GM23338 (cell line): ENCODE measurements around the gene TMC1. TPM values are rescaled to one million over a fixed set of nuclear protein-coding genes. Genes with fewer than 3 reads are reported as not detected.

Experiments
- ATAC-seq: fragments of 200-7000 bp; cut with Tn5 transposase; 3 replicates; pipeline ENCODE4 v1.9.1; 2020
- DNase-seq: peaks from one replicate; pipeline ENCODE4 v3.0.0-alpha.2; 2015; ENCODE audit warnings: low spot score
- H2AFZ ChIP-seq: fragments of 200-600 bp; sonication (generic); 2 replicates; pipeline ENCODE4 v1.8.0; 2016; ENCODE audit warnings: antibody characterized with exemption, mild to moderate bottlenecking, moderate library complexity
- H3F3A ChIP-seq: fragments of 200-600 bp; sonication (generic); replicated peaks from 2 replicates; pipeline ENCODE4 v1.8.0; 2017; ENCODE audit warnings: antibody characterized with exemption, mixed run types, low read depth
- H3K27ac ChIP-seq: fragments of 200-600 bp; sonication (generic); 2 replicates; pipeline ENCODE4 v1.6.1; 2016; ENCODE audit warnings: low read depth
- H3K27me3 ChIP-seq: fragments of 200-600 bp; sonication (generic); 2 replicates; pipeline ENCODE4 v1.8.0; 2016; ENCODE audit warnings: mild to moderate bottlenecking, mixed run types, moderate library complexity; ENCODE audit not compliant: insufficient read depth
- H3K36me3 ChIP-seq: fragments of 200-600 bp; sonication (generic); 2 replicates; pipeline ENCODE4 v1.8.0; 2016; ENCODE audit warnings: mild to moderate bottlenecking; ENCODE audit not compliant: insufficient read depth
- H3K4me1 ChIP-seq: fragments of 200-600 bp; sonication (generic); 2 replicates; pipeline ENCODE4 v1.8.0; 2016; ENCODE audit warnings: mild to moderate bottlenecking, moderate library complexity; ENCODE audit not compliant: insufficient read depth
- H3K4me2 ChIP-seq: fragments of 200-600 bp; sonication (generic); 2 replicates; pipeline ENCODE4 v1.7.1; 2017; ENCODE audit warnings: mixed run types
- H3K4me3 ChIP-seq: fragments of 200-600 bp; sonication (generic); 2 replicates; pipeline ENCODE4 v1.6.1; 2016; ENCODE audit warnings: mixed run types
- H3K79me2 ChIP-seq: fragments of 200-600 bp; sonication (generic); replicated peaks from 2 replicates; pipeline ENCODE4 v1.8.0; 2017; ENCODE audit warnings: mild to moderate bottlenecking; ENCODE audit not compliant: insufficient read depth
- H3K9me2 ChIP-seq: fragments of 200-600 bp; sonication (generic); 2 replicates; pipeline ENCODE4 v1.8.0; 2017; ENCODE audit not compliant: insufficient read depth
- H4K20me1 ChIP-seq: fragments of 200-600 bp; sonication (generic); replicated peaks from 2 replicates; pipeline ENCODE4 v1.8.0; 2017; ENCODE audit warnings: mild to moderate bottlenecking; ENCODE audit not compliant: insufficient read depth
- H3K27ac Mint-ChIP-seq: 2 replicates; pipeline ENCODE4 v1.8.0; 2020; ENCODE audit warnings: inconsistent platforms, mild to moderate bottlenecking, moderate library complexity, mixed read lengths
- H3K27me3 Mint-ChIP-seq: 3 replicates; pipeline ENCODE4 v1.8.0; 2022; ENCODE audit warnings: low read depth, mild to moderate bottlenecking, moderate library complexity, mixed read lengths, inconsistent platforms; ENCODE audit not compliant: insufficient read depth, poor library complexity
- H3K36me3 Mint-ChIP-seq: 3 replicates; pipeline ENCODE4 v1.8.0; 2021; ENCODE audit warnings: low read depth, mild to moderate bottlenecking, inconsistent platforms, moderate library complexity, mixed read lengths
- H3K4me1 Mint-ChIP-seq: 3 replicates; pipeline ENCODE4 v1.8.0; 2020; ENCODE audit warnings: mild to moderate bottlenecking, inconsistent platforms, mixed read lengths
- H3K4me3 Mint-ChIP-seq: 3 replicates; pipeline ENCODE4 v1.8.0; 2021; ENCODE audit warnings: moderate library complexity, mild to moderate bottlenecking, inconsistent platforms, mixed read lengths
- H3K9me3 Mint-ChIP-seq: 3 replicates; pipeline ENCODE4 v1.8.0; 2020; ENCODE audit warnings: moderate library complexity, mild to moderate bottlenecking, inconsistent platforms, mixed read lengths
- CREB1 ChIP-seq: fragments of 250-450 bp; sonication (Bioruptor Pico); IDR thresholded peaks from 2 replicates; pipeline ENCODE4 v1.5.0; 2020; ENCODE audit warnings: low read depth, mild to moderate bottlenecking, moderate library complexity
- CTCF ChIP-seq, 2 experiments: fragments of 200-600 bp in 1 of 2; sonication (generic) in 1 of 2; conservative IDR thresholded peaks; 2 replicates each; pipeline versions ENCODE4 v1.5.1 to v1.6.1; 2016 to 2017; ENCODE audit warnings: antibody characterized with exemption in 2 of 2, low read depth in 2 of 2, mild to moderate bottlenecking in 2 of 2, moderate library complexity in 1 of 2
- EZH2 ChIP-seq: fragments of 200-600 bp; sonication (generic); IDR thresholded peaks from one replicate; pipeline ENCODE4 v1.8.0; 2017; ENCODE audit warnings: antibody characterized with exemption, mild to moderate bottlenecking, low read depth; ENCODE audit not compliant: unreplicated experiment
- EZH2phosphoT487 ChIP-seq: fragments of 200-600 bp; sonication (generic); IDR thresholded peaks from one replicate; pipeline ENCODE4 v1.8.1; 2018; ENCODE audit warnings: antibody characterized with exemption; ENCODE audit not compliant: unreplicated experiment
- JUNB ChIP-seq: IDR thresholded peaks from one replicate; pipeline ENCODE4 v1.6.1; 2016; ENCODE audit warnings: antibody characterized with exemption; ENCODE audit not compliant: unreplicated experiment
- NANOG ChIP-seq: IDR thresholded peaks from 2 replicates; pipeline ENCODE4 v1.6.1; 2016; ENCODE audit warnings: antibody characterized with exemption, borderline replicate concordance
- POLR2AphosphoS5 ChIP-seq: IDR thresholded peaks from 2 replicates; pipeline ENCODE4 v1.6.1; 2016; ENCODE audit warnings: antibody characterized with exemption, low read depth
- STAT1 ChIP-seq: IDR thresholded peaks from one replicate; pipeline ENCODE4 v1.6.1; 2016; ENCODE audit warnings: antibody characterized with exemption; ENCODE audit not compliant: unreplicated experiment
- ZNF114 ChIP-seq: fragments of 250-450 bp; sonication (Bioruptor Pico); IDR thresholded peaks from 2 replicates; pipeline ENCODE4 v1.5.0; 2020; ENCODE audit warnings: mild to moderate bottlenecking, moderate library complexity
- ZNF331 ChIP-seq: fragments of 250-450 bp; sonication (Bioruptor Pico); IDR thresholded peaks from 2 replicates; pipeline ENCODE4 v1.5.0; 2020; ENCODE audit warnings: low read depth, mild to moderate bottlenecking, moderate library complexity
- ZNF462 ChIP-seq: fragments of 250-450 bp; sonication (Bioruptor Pico); IDR thresholded peaks from 2 replicates; pipeline ENCODE4 v1.5.0; 2020; ENCODE audit warnings: mild to moderate bottlenecking, moderate library complexity
- polyA plus RNA-seq: library from polyadenylated mRNA; unstranded; fragments of >200 nt; fragmentation: Nextera tagmentation; extraction: Ambion mirVana; gene quantifications from 2 replicates; pipeline ENCODE4 v1.2.1, GENCODE V29; 2016
- total RNA-seq: library from RNA; depleted of rRNA; stranded (reverse); fragments of >200 nt; shearing (Covaris generic); gene quantifications from 2 replicates; pipeline ENCODE4 v1.2.3, GENCODE V29; 2014

Gene TMC1
- total and polyA plus RNA-seq, 2 experiments from 2014 or later = 0.61 to 1.2 TPM

- no peak for TF ChIP-seq ZNF462 (CRISPR knock-in tag)
- TF ChIP-seq CREB1 (CRISPR knock-in tag) = no peak
- no peak for TF ChIP-seq JUNB
- no peak for TF ChIP-seq NANOG
- TF ChIP-seq ZNF114 (CRISPR knock-in tag) = no peak
- TF ChIP-seq CTCF (conservative IDR thresholded peaks at IDR 0.05; ENCODE audit: low read depth in 2 of 2) = no peak
- TF ChIP-seq ZNF331 (CRISPR knock-in tag) = no peak
- no peak for TF ChIP-seq EZH2phosphoT487
Observed at GRCh38 chr9:72643651-72644050, 122.2 kb downstream of the TMC1 start (continued).

- TF ChIP-seq EZH2 (no peak), JUNB (no peak), NANOG (no peak), CTCF (conservative IDR thresholded peaks at IDR 0.05; ENCODE audit: low read depth in 2 of 2) (no peak), STAT1 (no peak), POLR2AphosphoS5 (no peak), CREB1 (CRISPR knock-in tag) (no peak), ZNF331 (CRISPR knock-in tag) (no peak), ZNF114 (CRISPR knock-in tag) (no peak), EZH2phosphoT487 (no peak)
- Histone ChIP-seq H3K4me3 (no peak overlapping the region), H3K27me3 (no peaks in the 10 kb centered on the region), H4K20me1 (no peaks in the 10 kb centered on the region), H3K27ac (no peak overlapping the region), H3K4me1 (0 out of 2 replicates have a peak, but pooled peaks cover 4% of the 10 kb centered on the region), H3K79me2 (no peaks in the 10 kb centered on the region), H3K36me3 (no peaks in the 10 kb centered on the region), H3K4me2 (no peak overlapping the region), H3K9me2 (0 out of 2 replicates have a peak, but pooled peaks cover 3% of the 10 kb centered on the region), H2AFZ (no peak overlapping the region), H3F3A (no peaks in the 10 kb centered on the region)
- H3K9me3 Mint-ChIP-seq = no peaks in the 10 kb centered on the region
- peaks cover 8% of the 10 kb centered on the region; the same call in 2 of the 3 replicates for H3K4me1 Mint-ChIP-seq
- ATAC-seq (no peak), DNase-seq (no peak)
- H3K4me3 Mint-ChIP-seq = no peak overlapping the region
- H3K27me3 Mint-ChIP-seq = no peaks in the 10 kb centered on the region
- no peak overlapping the region for H3K27ac Mint-ChIP-seq
- H3K36me3 Mint-ChIP-seq = no peaks in the 10 kb centered on the region
Observed at GRCh38 chr9:72646061-72646460, 124.7 kb downstream of the TMC1 start.
